Esophagus squamous epithelium (tissue), 5 donors: Measurements from ENCODE around the gene PRR33. TPM values are rescaled to one million over a fixed set of nuclear protein-coding genes. Genes with fewer than 3 reads are reported as not detected.

Source experiments
- DNase-seq: peaks from one replicate; lab custom pipeline; 2025; lab: John Stamatoyannopoulos, UW
- H3K27ac ChIP-seq, 4 donors: fragments of 200-600 bp; sonication (generic); one replicate each; pipeline ENCODE4 v1.5.1; 2016 to 2019; ENCODE audit warnings: mild to moderate bottlenecking in 1 of 4
- H3K27me3 ChIP-seq, 4 donors: fragments of 200-600 bp; sonication (generic); 1 replicate in 3 of 4; 2 replicates in 1 of 4; pipeline versions ENCODE4 v1.5.1 to v1.6.0; 2017 to 2021; ENCODE audit warnings: antibody characterized with exemption in 1 of 4
- H3K36me3 ChIP-seq, 3 donors: fragments of 200-600 bp; sonication (generic); one replicate each; pipeline ENCODE4 v1.5.1; 2016 to 2019
- H3K4me1 ChIP-seq, 3 donors: fragments of 200-600 bp; sonication (generic); one replicate each; pipeline ENCODE4 v1.5.1; 2017 to 2019
- H3K4me3 ChIP-seq, 4 donors: fragments of 200-600 bp; sonication (generic); 1 replicate in 3 of 4; 2 replicates in 1 of 4; pipeline ENCODE4 v1.5.1; 2016 to 2019; ENCODE audit warnings: mild to moderate bottlenecking in 2 of 4, moderate library complexity in 1 of 4
- H3K9me3 ChIP-seq, 3 donors: fragments of 200-600 bp; sonication (generic); one replicate each; pipeline ENCODE4 v1.5.1; 2016 to 2019
- POLR2A ChIP-seq, 4 donors: fragments of 450-650 bp; IDR thresholded peaks; one replicate each; pipeline ENCODE4 v1.6.1; 2017; ENCODE audit warnings: antibody characterized with exemption in 4 of 4, mild to moderate bottlenecking in 4 of 4, moderate library complexity in 3 of 4
- WGBS, 2 donors: methylation state at CpG; one replicate each; pipeline ENCODE4 v1.1.5; 2018; 5-methylcytosine and 5-hydroxymethylcytosine counted together
- intact Hi-C: fragments of 100-400 bp; cut with DNase I; formaldehyde crosslinking; loops from one replicate; pipeline ENCODE4 v1.15.0; 2022
- total RNA-seq, 4 donors: library from RNA; depleted of rRNA; stranded (reverse); fragments of >200 nt; gene quantifications; one replicate each; pipeline ENCODE4 v1.1.0, GENCODE V29; 2016
- TF ChIP-seq, protein P1 (sequence below), 6 experiments: fragments of 450-650 bp in 4 of 6; fragments of 200-600 bp in 2 of 6; sonication (generic) in 2 of 6; IDR thresholded peaks; one replicate each; pipeline ENCODE4 v1.5.1; 2016 to 2019; ENCODE audit warnings: antibody characterized with exemption in 6 of 6, mild to moderate bottlenecking in 4 of 6, moderate library complexity in 4 of 6
- donor health status: DM: yes; HTN: yes; CAD: no.

PRR33 gene
- total RNA-seq, 4 donors from 2014 or later = not detected

GRCh38 chr11:1924181-1924580, 32.5 kb upstream of the PRR33 start:
- TF ChIP-seq POLR2A (IDR thresholded peaks at IDR 0.05) = no peak
- TF ChIP-seq, protein P1, sequence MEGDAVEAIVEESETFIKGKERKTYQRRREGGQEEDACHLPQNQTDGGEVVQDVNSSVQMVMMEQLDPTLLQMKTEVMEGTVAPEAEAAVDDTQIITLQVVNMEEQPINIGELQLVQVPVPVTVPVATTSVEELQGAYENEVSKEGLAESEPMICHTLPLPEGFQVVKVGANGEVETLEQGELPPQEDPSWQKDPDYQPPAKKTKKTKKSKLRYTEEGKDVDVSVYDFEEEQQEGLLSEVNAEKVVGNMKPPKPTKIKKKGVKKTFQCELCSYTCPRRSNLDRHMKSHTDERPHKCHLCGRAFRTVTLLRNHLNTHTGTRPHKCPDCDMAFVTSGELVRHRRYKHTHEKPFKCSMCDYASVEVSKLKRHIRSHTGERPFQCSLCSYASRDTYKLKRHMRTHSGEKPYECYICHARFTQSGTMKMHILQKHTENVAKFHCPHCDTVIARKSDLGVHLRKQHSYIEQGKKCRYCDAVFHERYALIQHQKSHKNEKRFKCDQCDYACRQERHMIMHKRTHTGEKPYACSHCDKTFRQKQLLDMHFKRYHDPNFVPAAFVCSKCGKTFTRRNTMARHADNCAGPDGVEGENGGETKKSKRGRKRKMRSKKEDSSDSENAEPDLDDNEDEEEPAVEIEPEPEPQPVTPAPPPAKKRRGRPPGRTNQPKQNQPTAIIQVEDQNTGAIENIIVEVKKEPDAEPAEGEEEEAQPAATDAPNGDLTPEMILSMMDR (IDR thresholded peaks at IDR 0.05) = no peak
- WGBS, 2 donors = 39 to 57% methylated on average over 3 to 8 of the region's 17 CpGs
- no peak overlapping the region for H3K4me3 ChIP-seq
- H3K36me3 ChIP-seq = no peaks in the 10 kb centered on the region
- intact Hi-C loops = loop anchor here (10.0 kb wide), 2 partner anchors 79 to 229 kb away; partner anchors contain the start of gene KRTAP5-6
- peaks cover 12 to 83% (median 20%) of the 10 kb centered on the region in 3 donors for H3K4me1 ChIP-seq
- peak overlapping the region in 2 of 4 donors; percentile 44 to 72 for H3K27ac ChIP-seq
- DNase-seq = no peak
- no peaks in the 10 kb centered on the region for H3K9me3 ChIP-seq
- H3K27me3 ChIP-seq = peaks cover 0 to 19% (median 0%) of the 10 kb centered on the region in 4 donors

DNA sequence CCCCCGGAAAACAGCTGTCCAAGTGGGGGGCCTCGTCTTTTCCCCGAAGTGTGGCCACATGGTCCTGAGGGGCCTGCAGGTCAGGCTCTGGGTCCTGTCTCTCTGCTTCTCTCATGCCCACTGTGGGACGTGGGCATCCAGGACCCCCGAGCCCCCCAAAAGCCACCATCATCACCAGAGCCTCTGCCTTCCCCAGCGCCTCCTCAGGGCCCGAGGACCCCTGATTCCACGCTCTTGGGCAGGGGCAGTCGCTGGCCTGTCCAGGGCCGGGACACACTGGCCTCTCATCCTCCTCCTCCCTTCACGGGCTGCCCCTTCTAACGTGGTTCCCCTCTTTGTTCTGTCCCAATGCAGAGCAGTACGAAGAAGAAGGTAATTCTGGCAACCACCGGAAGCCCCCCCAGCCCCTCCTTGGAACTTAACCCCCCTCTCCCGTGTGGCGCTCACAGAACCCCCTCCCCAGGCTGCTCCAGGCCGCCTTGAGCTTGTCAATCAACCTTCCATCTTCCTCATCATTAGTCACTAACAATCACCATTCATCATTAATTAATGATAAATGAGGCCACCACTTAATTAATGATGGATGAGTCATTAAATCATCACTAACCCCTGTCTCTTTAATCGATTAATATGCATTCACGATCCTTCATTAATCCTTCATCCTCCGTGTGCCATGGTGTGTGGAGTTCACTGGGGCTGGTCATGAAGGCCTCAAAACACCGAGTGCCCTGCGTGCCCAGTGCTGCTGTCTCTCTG, 31.7 kb upstream of the PRR33 start:
- DNase-seq = no peak
- H3K36me3 ChIP-seq = no peaks in the 10 kb centered on the region
- peak overlapping the region in 1 of 4 donors; percentile 72 for H3K27ac ChIP-seq
- no peaks in the 10 kb centered on the region for H3K9me3 ChIP-seq
- H3K4me3 ChIP-seq = no peak overlapping the region
- H3K27me3 ChIP-seq = peaks cover 0 to 19% (median 0%) of the 10 kb centered on the region in 4 donors
- WGBS, 2 donors = 71 to 77% methylated on average over 11 to 15 of the region's 22 CpGs
- H3K4me1 ChIP-seq = peaks cover 12 to 88% (median 23%) of the 10 kb centered on the region in 3 donors
- TF ChIP-seq, protein P1 (IDR thresholded peaks at IDR 0.05) = no peak
- TF ChIP-seq POLR2A (IDR thresholded peaks at IDR 0.05) = no peak
- intact Hi-C loops = loop anchor here (10.0 kb wide), 2 partner anchors 79 to 229 kb away; partner anchors contain the start of gene KRTAP5-6

DNA sequence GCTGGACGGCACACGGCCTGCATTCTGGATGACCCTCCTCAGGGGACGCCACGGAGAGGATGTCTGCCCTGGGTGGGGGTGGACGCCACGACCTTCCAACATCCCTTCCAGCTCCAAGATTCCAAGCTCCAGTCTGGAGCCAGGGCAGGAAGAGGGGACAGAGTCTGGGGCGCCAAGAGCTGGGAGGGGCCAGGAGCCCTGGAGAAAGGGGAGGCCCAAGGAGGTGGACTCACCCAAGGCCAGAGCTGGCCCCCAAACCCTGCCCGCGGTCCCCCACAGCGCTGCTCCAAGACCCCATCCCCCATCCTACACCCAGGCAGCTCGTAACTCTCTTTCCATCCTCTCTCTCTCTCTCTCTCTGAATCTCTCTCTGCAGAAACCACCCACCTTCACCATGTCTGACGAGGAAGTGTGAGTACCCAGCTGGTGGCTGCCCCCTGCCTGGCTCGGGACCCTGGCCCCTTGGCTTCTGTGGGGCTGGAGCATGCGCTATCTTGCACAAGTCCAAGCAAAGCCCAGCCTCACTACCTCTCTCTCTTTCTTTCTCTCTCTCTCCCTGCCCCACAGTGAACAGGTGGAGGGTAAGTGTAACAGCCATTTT, 30.9 kb upstream of the PRR33 start:
- Histone ChIP-seq H3K27ac (peak overlapping the region in 1 of 4 donors; percentile 51), H3K4me1 (peaks cover 12 to 88% (median 22%) of the 10 kb centered on the region in 3 donors), H3K36me3 (no peaks in the 10 kb centered on the region), H3K27me3 (peaks cover 0 to 19% (median 0%) of the 10 kb centered on the region in 4 donors), H3K4me3 (no peak overlapping the region), H3K9me3 (no peaks in the 10 kb centered on the region)
- no peak for TF ChIP-seq POLR2A (IDR thresholded peaks at IDR 0.05)
- TF ChIP-seq, protein P1 (IDR thresholded peaks at IDR 0.05) = no peak
- 67 to 72% methylated on average over 8 to 9 of the region's 14 CpGs for WGBS, 2 donors
- intact Hi-C loops = loop anchor here (10.0 kb wide), 2 partner anchors 78 to 228 kb away; partner anchors contain the start of gene KRTAP5-6
- no peak for DNase-seq

DNA sequence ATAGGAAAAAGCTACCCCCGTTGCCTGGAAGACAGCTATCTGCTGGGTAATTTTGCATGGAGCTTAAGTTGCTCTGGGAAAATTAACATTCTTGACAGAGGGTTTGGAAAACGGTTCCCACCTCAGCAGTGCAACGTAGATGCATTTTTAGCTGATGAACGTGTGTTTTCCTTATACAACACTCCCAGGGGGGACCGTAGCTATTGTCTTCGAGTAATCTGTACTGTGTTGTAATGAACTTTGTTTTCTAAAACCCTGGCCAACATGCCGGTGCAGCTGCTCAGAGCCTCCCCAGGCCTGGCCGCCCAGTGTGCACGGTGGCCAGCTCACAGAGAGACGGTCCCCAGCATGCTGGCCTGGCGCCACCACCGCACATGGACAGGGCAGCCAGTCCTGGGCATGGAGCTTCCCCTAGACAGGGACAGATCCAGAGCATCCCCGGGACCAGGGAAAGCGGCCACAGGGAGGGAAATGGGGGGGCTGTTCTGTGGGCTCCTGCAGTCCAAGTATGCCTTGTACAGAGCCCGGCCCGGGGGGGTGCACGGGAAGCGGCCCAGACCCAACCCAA, 30.0 kb upstream of the PRR33 start:
- no peaks in the 10 kb centered on the region for H3K36me3 ChIP-seq
- TF ChIP-seq, protein P1 (IDR thresholded peaks at IDR 0.05) = no peak
- TF ChIP-seq POLR2A (IDR thresholded peaks at IDR 0.05) = no peak
- WGBS, 2 donors = 32 to 35% methylated on average over 7 of the region's 18 CpGs
- H3K4me1 ChIP-seq = peaks cover 12 to 86% (median 30%) of the 10 kb centered on the region in 3 donors
- H3K4me3 ChIP-seq = no peak overlapping the region
- H3K27me3 ChIP-seq = peaks cover 0 to 19% (median 0%) of the 10 kb centered on the region in 4 donors
- H3K9me3 ChIP-seq = no peaks in the 10 kb centered on the region
- DNase-seq = no peak
- H3K27ac ChIP-seq = peak overlapping the region in 3 of 4 donors; percentile 51 to 72 (median 55)
- intact Hi-C loops = loop anchor here (10.0 kb wide), 2 partner anchors 77 to 227 kb away; partner anchors contain the start of gene KRTAP5-6
